HG02610 (cell line): ENCODE data around the gene APEX1.
"Not testable (repeated sequence)": the region's sequence is repeated elsewhere in the genome, so short reads cannot be mapped to it uniquely, and the experiment has no call there.

Experiments
- ATAC-seq: cut with Tn5 transposase; IDR thresholded peaks from one replicate; pipeline ENCODE4 v1.9.1; 2021; ENCODE audit warnings: mild to moderate bottlenecking, moderate library complexity; ENCODE audit not compliant: unreplicated experiment

The APEX1 gene

GRCh38 chr14:20435582-20436362 is 19.3 kb upstream of the APEX1 start, which contains the start of gene KLHL33:
Gene KLHL33 (minus strand): TSS chr14:20436166. CDS start chr14:20435811, 355 bp downstream.
- no peak for ATAC-seq

DNA sequence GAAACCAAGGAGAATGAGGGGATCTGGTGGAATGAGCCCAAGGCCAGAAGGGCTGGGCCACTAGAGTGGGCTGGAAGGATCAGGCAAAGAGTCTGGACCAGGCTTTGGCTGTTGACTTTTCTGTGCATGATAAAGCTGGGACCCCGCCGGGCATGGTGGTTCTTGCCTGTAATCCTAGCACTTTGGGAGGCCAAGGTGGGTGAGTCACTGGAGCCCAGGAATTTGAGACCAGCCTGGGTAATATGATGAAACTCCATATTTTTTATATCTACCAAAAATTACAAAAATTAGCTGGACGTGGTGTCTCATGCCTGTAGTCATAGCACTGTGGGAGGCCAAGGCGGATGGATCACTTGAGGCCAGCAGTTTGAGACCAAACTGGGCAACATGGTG is 18.7 kb upstream of the APEX1 start:
- no peak for ATAC-seq

DNA sequence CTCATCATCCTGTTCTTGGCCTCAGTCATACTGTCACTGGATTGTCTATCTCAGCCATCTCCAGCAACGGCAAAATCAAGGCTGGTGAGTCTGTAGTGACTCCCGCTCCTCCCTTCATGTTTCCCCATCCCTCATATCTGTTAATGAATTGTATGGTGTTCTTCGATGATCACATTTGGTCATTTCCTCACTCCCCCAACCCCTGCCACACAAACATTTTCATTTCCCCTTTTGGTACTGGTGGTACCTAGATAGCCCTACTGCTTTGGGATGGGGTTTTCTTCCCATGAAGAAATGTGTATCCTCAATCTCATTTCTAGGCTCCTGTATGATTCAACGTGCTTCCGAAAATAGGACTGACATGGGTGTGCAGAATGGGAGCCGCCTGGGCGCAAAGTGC is 16.4 kb upstream of the APEX1 start:
- ATAC-seq, result no peak

GRCh38 chr14:20440465-20440864 is 14.6 kb upstream of the APEX1 start:
- ATAC-seq, result no peak

DNA sequence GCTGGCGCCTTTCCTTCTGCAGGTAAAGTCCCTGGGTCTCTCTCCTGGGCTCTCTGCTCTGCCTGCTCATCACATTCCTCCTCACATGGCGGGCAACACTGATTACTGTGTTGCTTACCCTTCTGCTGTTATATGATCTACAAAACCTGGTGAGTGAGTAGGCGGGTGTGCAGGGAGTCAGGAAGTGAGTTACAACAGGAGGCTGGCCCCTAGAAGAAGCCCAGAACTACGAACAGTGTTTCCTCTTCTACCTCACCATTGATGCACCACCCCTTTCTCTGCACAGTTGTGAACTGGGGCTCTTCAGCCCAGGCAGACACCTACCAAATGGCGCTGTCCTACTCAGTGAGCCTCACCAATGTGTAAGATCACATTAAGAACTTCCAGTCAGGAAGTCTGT is 14.1 kb upstream of the APEX1 start:
- ATAC-seq, result no peak

DNA sequence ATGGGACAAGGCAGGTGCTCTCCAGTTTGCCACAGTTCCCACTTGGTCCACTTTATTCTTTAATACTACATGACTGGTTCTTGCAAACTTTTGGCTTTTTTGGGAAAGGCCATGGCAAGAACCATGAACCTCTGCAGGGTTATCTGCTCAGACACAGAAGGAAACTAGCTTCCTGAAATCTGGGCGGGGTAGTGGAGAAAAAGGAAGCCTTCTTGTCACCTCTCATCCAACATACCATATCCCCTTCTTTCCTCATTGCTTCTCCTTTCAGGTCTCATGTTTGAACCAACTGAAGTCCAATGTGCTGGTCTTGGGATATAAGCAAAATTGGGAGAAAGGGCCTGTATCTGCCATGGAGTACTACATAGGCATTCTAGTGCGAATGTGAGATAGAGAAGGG is 13.6 kb upstream of the APEX1 start:
- no peak for ATAC-seq

DNA sequence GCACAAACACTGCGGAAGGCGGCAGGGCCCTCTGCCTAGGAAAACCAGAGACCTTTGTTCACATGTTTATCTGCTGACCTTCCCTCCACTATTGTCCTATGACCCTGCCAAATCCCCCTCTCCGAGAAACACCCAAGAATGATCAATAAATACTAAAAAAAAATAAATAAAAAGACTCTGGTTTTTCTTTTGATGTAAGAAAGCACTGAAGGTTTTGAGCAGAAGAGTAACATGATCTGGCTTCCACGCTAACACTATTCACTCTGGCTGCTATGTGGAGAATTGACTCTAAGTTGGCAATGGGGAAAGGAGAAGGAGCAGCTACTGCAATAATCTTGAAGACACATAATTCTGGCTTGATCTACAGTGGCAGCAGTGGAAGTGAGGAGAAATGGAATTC is 11.4 kb upstream of the APEX1 start:
- not testable (repeated sequence) for ATAC-seq

- ATAC-seq, result no peak
These were observed 8.1 kb upstream of the APEX1 start for GRCh38 chr14:20446889-20447288.

- not testable (repeated sequence) for ATAC-seq
These were observed 2.2 kb upstream of the APEX1 start for GRCh38 chr14:20452831-20453230.

DNA sequence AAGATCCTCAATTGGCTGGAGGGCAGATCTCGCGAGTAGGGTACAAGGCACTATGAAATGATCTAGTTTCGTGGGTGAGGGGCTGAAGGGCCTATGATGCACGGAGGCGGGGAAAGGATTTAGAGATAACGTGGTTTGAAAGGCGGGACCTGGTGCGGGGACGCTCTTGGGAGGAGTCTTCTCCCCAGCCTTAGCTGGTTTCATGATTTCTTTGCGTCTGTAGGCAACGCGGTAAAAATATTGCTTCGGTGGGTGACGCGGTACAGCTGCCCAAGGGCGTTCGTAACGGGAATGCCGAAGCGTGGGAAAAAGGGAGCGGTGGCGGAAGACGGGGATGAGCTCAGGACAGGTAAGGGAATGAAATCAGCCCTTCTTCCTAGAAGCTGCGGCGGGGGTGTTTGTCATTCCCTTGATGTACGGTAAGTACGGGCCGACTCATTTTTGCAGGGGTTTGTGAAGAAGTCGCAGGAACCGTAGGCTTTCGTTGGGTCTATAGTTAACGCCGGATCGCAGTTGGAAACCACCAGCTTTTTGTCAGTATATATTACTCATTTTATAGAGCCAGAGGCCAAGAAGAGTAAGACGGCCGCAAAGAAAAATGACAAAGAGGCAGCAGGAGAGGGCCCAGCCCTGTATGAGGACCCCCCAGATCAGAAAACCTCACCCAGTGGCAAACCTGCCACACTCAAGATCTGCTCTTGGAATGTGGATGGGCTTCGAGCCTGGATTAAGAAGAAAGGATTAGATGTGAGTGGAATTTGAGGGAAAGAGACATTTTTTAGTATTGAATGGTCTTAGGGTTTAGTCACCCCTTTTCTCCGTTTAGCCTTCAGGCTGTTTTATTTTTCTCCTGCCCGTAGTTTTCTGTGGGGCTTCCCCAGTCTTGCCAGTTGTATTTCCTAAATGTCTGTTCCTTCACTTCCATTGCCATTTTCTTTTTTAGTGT is 602 bp downstream of the APEX1 start:
- ATAC-seq, result peak; percentile 44

DNA sequence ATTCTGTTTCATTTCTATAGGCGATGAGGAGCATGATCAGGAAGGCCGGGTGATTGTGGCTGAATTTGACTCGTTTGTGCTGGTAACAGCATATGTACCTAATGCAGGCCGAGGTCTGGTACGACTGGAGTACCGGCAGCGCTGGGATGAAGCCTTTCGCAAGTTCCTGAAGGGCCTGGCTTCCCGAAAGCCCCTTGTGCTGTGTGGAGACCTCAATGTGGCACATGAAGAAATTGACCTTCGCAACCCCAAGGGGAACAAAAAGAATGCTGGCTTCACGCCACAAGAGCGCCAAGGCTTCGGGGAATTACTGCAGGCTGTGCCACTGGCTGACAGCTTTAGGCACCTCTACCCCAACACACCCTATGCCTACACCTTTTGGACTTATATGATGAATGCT is 1.9 kb downstream of the APEX1 start:
- ATAC-seq, result no peak

DNA sequence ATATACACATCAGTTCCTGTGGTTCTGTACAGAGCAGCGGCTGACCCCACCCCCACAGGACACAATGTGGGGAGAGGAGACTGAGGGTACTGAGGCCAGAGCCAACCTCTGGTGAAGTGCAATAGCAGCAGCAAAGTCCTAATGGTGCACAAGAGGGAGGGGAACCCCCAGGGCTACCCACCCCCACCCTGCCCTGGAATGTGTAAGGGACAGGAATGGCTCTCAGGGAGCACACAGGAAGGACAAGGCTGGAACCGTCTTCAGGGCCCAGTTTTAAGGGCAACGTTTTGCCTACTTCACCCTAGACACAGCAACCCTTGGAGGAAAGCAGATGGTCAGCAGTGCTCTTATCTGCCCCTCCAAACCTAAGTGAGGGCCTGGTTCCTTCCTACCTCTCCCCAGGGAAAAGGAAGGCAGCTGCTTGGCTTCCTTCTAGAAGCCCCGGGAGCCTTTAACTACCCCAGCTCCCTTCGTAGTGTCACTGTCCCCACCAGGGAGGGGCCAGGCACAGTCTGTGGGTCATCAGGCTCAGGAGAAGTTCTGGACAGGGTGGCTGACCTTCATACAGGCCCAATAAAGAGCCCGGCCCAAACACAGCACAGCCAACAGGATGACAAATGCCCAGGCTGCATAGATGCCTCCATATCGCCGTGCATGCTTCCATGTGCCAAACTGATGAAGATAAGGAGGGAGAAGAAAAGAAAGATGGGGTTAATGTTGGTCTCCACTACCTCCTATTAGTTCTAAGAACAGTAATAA is 3.2 kb downstream of the APEX1 start:
- ATAC-seq, result no peak

DNA sequence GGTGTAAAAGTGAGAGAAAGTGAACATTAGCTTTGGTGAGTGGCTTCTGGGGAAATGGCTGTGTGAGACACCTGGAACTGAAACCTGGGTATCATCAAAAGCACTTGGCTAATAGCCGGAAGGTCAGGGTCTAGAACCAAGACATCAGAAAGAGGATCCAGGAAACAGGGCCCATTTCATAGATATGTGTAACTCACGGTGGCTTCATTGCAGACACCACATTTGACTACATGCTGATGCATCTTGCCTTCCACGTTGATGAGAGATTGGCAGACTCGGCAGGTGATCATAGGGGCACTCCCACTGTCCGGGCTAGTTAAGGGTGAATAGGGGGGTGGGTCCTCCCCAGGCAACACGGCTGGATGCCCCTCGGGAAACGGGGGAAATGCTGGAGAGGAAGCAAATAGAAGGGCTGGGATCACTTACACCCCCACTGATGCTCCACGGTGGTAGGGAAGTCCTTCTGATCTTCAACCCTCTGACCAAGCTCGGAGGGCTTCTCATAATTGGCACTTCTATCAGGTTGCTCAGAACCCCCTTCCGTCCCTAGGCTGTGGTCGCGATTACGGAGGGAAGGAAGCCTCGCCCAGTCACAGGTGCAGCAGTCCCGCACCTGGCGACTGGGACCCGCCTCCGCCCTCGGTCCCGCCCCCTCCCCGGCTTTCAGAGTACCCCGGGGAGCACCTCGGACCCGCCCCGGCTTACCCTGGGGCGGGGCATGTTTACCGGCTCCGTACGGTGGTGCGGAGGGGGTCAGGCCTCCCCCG is 5.6 kb downstream of the APEX1 start:
- ATAC-seq, result no peak

- peak; percentile 94 for ATAC-seq
These were observed 6.5 kb downstream of the APEX1 start, which contains the start of gene PIP4P1 for GRCh38 chr14:20461225-20462141. Gene PIP4P1 (minus strand): TSS chr14:20461434. CDS start chr14:20461325, 109 bp downstream.

GRCh38 chr14:20468764-20469241 is 13.8 kb downstream of the APEX1 start:
- no peak for ATAC-seq

GRCh38 chr14:20469242-20469889 is 14.3 kb downstream of the APEX1 start, which contains the start of gene PNP:
Gene PNP (plus strand): TSS chr14:20469406. CDS start chr14:20469525, 119 bp downstream.
- peak; percentile 94 for ATAC-seq

DNA sequence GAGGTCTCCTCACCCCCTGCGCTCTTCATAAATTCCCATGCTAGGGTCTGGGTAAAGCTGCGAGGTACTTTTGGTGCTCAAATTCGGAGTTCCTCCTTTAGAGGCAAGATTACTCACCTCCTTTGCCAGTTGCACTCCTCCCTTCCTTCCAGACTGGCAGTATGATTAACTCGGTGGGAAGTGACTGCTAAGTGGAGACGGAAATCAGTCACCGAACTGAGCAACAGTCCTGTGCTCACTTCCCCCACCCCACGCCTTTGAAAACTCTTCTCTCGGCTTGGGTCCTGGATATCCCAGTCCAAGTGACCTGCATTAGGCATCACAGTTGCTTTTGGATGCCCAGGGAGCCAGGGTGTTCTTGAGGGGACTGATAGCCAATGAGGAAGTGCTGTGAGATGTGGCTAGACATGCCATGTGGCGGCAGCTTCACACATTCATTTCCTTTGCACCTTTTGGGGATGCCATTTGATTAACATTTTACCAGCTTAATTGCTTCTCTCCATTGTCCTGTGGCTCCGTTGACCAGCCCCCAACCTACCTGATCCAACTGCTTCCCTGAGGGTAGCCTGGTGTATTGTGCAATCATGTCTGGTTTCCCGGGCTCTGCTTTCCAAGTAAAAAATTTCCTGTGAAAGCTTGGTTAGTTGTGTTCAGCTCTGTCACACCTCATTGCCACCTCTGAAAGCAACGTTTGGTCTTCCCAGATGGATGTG is 15.0 kb downstream of the APEX1 start:
- peak; percentile 53 for ATAC-seq

GRCh38 chr14:20470603-20470901 is 15.5 kb downstream of the APEX1 start:
- ATAC-seq, result no peak
